SK-N-SH (cell line): ENCODE measurements around the gene COL23A1. TPM values are rescaled to one million over a fixed set of nuclear protein-coding genes. Genes with fewer than 3 reads are reported as not detected.

ENCODE experiments used
- CTCF ChIA-PET: fragments of 300-600, 350-600 bp; formaldehyde crosslinking; extraction: SDS; loops from one replicate; lab custom pipeline; 2021; lab: Yijun Ruan, JAX
- POLR2A ChIA-PET: fragments of 350-600 bp; sonication (Branson Sonifier 250); formaldehyde crosslinking; extraction: SDS; loops from one replicate; lab custom pipeline; 2020; ENCODE audit warnings: antibody characterized with exemption, inconsistent platforms; lab: Yijun Ruan, JAX
- DNase-seq: peaks from one replicate; pipeline ENCODE4 v3.0.0; 2012
- H2AFZ ChIP-seq: fragments of 200-600 bp; sonication (generic); 2 replicates; pipeline ENCODE4 v1.8.1; 2016; ENCODE audit warnings: antibody characterized with exemption, mild to moderate bottlenecking, low read depth
- H3F3A ChIP-seq: fragments of 200-600 bp; sonication (generic); replicated peaks from 2 replicates; pipeline ENCODE3; 2016; ENCODE audit warnings: antibody characterized with exemption, mild to moderate bottlenecking; ENCODE audit not compliant: insufficient read depth
- H3K27ac ChIP-seq, 2 experiments: fragments of 200-500 bp in 1 of 2; fragments of 200-600 bp in 1 of 2; sonication (Bioruptor generic) in 1 of 2; sonication (generic), shearing (Covaris generic) in 1 of 2; 2 replicates each; pipeline versions ENCODE4 v1.5.1 to v1.6.1; 2014 to 2016; ENCODE audit warnings: low read depth in 2 of 2, inconsistent platforms in 1 of 2, low read length in 1 of 2, mild to moderate bottlenecking in 1 of 2, mixed read lengths in 1 of 2
- H3K27me3 ChIP-seq: fragments of 200-600 bp; sonication (generic), shearing (Covaris generic); 2 replicates; pipeline ENCODE4 v1.6.1; 2016; ENCODE audit warnings: mixed run types; ENCODE audit not compliant: insufficient read depth
- H3K36me3 ChIP-seq, 2 experiments: fragments of 200-500 bp in 1 of 2; fragments of 200-600 bp in 1 of 2; sonication (Bioruptor generic) in 1 of 2; sonication (generic) in 1 of 2; replicated peaks in 1 of 2; 2 replicates each; pipeline versions ENCODE3 to v1.5.1; 2014 to 2016; ENCODE audit warnings: low read length in 1 of 2, mild to moderate bottlenecking in 1 of 2; ENCODE audit not compliant: insufficient read depth in 2 of 2, control insufficient read depth in 1 of 2
- H3K4me1 ChIP-seq, 2 experiments: fragments of 200-500 bp in 1 of 2; fragments of 200-600 bp in 1 of 2; sonication (Bioruptor generic) in 1 of 2; sonication (generic), shearing (Covaris generic) in 1 of 2; 2 replicates each; pipeline versions ENCODE4 v1.5.1 to v1.6.1; 2014 to 2016; ENCODE audit warnings: low read depth in 1 of 2, low read length in 1 of 2, mixed run types in 1 of 2; ENCODE audit not compliant: insufficient read depth in 2 of 2, control insufficient read depth in 1 of 2
- H3K4me2 ChIP-seq: fragments of 200-600 bp; sonication (generic), shearing (Covaris generic); 2 replicates; pipeline ENCODE4 v1.6.1; 2017; ENCODE audit warnings: mixed run types
- H3K4me3 ChIP-seq, 2 experiments: fragments of 200-500 bp in 1 of 2; fragments of 200-600 bp in 1 of 2; sonication (Bioruptor generic) in 1 of 2; sonication (generic), shearing (Covaris generic) in 1 of 2; 2 replicates each; pipeline versions ENCODE4 v1.5.1 to v1.8.1; 2014 to 2016; ENCODE audit warnings: low read depth in 2 of 2, inconsistent platforms in 1 of 2, low read length in 1 of 2, mild to moderate bottlenecking in 1 of 2, mixed read lengths in 1 of 2, moderate library complexity in 1 of 2
- H3K79me2 ChIP-seq: fragments of 200-600 bp; sonication (generic); 2 replicates; pipeline ENCODE4 v1.8.1; 2017; ENCODE audit warnings: mild to moderate bottlenecking; ENCODE audit not compliant: insufficient read depth
- H3K9ac ChIP-seq: fragments of 200-600 bp; sonication (generic); 2 replicates; pipeline ENCODE4 v1.6.1; 2017; ENCODE audit warnings: mixed run types
- H3K9me2 ChIP-seq: fragments of 200-600 bp; sonication (generic); 2 replicates; pipeline ENCODE4 v1.6.1; 2017; ENCODE audit warnings: mixed run types
- H3K9me3 ChIP-seq: fragments of 200-600 bp; sonication (generic); 2 replicates; pipeline ENCODE4 v1.6.1; 2017; ENCODE audit warnings: mixed run types, mild to moderate bottlenecking, moderate library complexity
- H4K20me1 ChIP-seq: fragments of 200-600 bp; sonication (generic); 2 replicates; pipeline ENCODE4 v1.6.1; 2017; ENCODE audit warnings: mild to moderate bottlenecking, mixed run types; ENCODE audit not compliant: insufficient read depth
- CHD2 ChIP-seq: fragments of 150-350 bp; IDR thresholded peaks from 2 replicates; pipeline ENCODE4 v1.6.1; 2018; ENCODE audit warnings: low read length; ENCODE audit not compliant: partially characterized antibody
- ELF1 ChIP-seq: IDR thresholded peaks from 2 replicates; pipeline ENCODE4 v1.4.0; 2012
- EP300 ChIP-seq, 2 experiments: IDR thresholded peaks; 2 replicates each; pipeline versions ENCODE4 v1.4.0 to v1.6.1; 2012; ENCODE audit warnings: borderline replicate concordance in 1 of 2, low read depth in 1 of 2, low read length in 1 of 2
- FOSL2 ChIP-seq: IDR thresholded peaks from 2 replicates; pipeline ENCODE4 v1.4.0; 2012; ENCODE audit warnings: low read depth, mild to moderate bottlenecking, moderate library complexity, borderline replicate concordance
- GABPA ChIP-seq: IDR thresholded peaks from 2 replicates; pipeline ENCODE4 v1.4.0; 2012; ENCODE audit warnings: low read depth, mild to moderate bottlenecking
- GATA2 ChIP-seq: sonication (generic); formaldehyde crosslinking; IDR thresholded peaks from 2 replicates; pipeline ENCODE4 v1.5.0; 2020; ENCODE audit warnings: mild to moderate bottlenecking, missing genetic modification reagents
- JUND ChIP-seq: IDR thresholded peaks from 2 replicates; pipeline ENCODE4 v1.4.0; 2012
- POLR2AphosphoS5 ChIP-seq: IDR thresholded peaks from 2 replicates; pipeline ENCODE4 v1.6.1; 2012; ENCODE audit warnings: low read depth, low read length
- RAD21 ChIP-seq: IDR thresholded peaks from 2 replicates; pipeline ENCODE4 v1.6.1; 2012; ENCODE audit warnings: mild to moderate bottlenecking, low read length
- RCOR1 ChIP-seq: fragments of 150-350 bp; IDR thresholded peaks from 2 replicates; pipeline ENCODE4 v1.6.1; 2017; ENCODE audit warnings: antibody characterized with exemption, low read length
- RFX5 ChIP-seq: IDR thresholded peaks from 2 replicates; pipeline ENCODE4 v1.6.1; 2012; ENCODE audit warnings: mild to moderate bottlenecking, improper control_type of control experiment, low read length
- RXRA ChIP-seq: IDR thresholded peaks from 2 replicates; pipeline ENCODE4 v1.4.0; 2012; ENCODE audit warnings: low read depth, mild to moderate bottlenecking, borderline replicate concordance
- TAF1 ChIP-seq: IDR thresholded peaks from 2 replicates; pipeline ENCODE4 v1.6.1; 2012; ENCODE audit warnings: low read depth, mild to moderate bottlenecking, low read length, moderate library complexity, borderline replicate concordance
- TCF12 ChIP-seq: IDR thresholded peaks from 2 replicates; pipeline ENCODE4 v1.4.0; 2012
- YY1 ChIP-seq: IDR thresholded peaks from 2 replicates; pipeline ENCODE4 v1.4.0; 2012; ENCODE audit warnings: low read depth, mild to moderate bottlenecking
- WGBS: methylation state at CpG from one replicate; pipeline ENCODE4 v1.1.6; 2017; ENCODE audit warnings: low lambda C conversion rate; 5-methylcytosine and 5-hydroxymethylcytosine counted together
- polyA plus RNA-seq, 3 experiments: library from polyadenylated mRNA; depleted of rRNA; stranded (reverse); fragments of >200 nt; gene quantifications; 2 replicates each; pipeline ENCODE4 v1.2.3, GENCODE V29; 2012
- TF ChIP-seq, protein P1 (sequence below): IDR thresholded peaks from 2 replicates; pipeline ENCODE4 v1.4.0; 2012; ENCODE audit warnings: low read depth, borderline replicate concordance
- TF ChIP-seq, protein P2 (sequence below): IDR thresholded peaks from 2 replicates; pipeline ENCODE4 v1.4.0; 2012; ENCODE audit warnings: low read depth
- TF ChIP-seq, protein P3 (sequence below): fragments of 150-350 bp; IDR thresholded peaks from 2 replicates; pipeline ENCODE4 v1.6.1; 2017; ENCODE audit warnings: antibody characterized with exemption, low read length, low read depth, borderline replicate concordance
- TF ChIP-seq, protein P4 (sequence below): IDR thresholded peaks from 2 replicates; pipeline ENCODE4; 2012

The COL23A1 gene
- polyA plus RNA-seq, 1 of the 3 experiments (the other 2 are of a cell fraction): 0.10 TPM

DNA sequence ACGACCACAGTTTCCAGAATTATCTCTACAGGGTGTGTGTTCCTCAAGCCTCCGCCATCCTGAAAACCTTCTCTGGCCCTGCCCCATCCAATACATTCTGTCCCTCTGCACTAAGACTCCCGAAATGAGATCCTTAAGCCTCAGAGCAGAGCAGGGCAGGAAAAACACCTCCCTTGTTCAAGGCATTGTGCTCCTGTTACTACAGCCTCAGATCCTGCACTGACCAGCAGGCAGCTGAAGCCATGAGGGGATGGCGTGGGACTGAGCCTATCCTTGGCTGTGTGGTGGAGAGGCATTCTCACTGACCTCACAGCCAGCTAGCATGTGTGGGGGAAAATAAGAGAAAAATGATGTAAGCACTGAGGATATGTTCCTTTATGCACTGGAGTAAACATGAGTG is 250.9 kb downstream of the COL23A1 start:
- no peak overlapping the region for H3K9ac ChIP-seq
- peak overlapping the region in 1 of 2 experiments; percentile 94; a peak in 1 of 4 replicates for H3K27ac ChIP-seq
- H3K79me2 ChIP-seq: no peaks in the 10 kb centered on the region
- H3F3A ChIP-seq: no peaks in the 10 kb centered on the region
- TF ChIP-seq RFX5 (no peak), RXRA (no peak), CHD2 (no peak), EP300 (IDR thresholded peaks at IDR 0.05; ENCODE audit: borderline replicate concordance in 1 of 2, low read depth in 1 of 2, low read length in 1 of 2) (no peak), ELF1 (no peak)
- TF ChIP-seq, all 33 proteins: peak for 0
- Histone ChIP-seq H3K4me2 (no peak overlapping the region), H3K36me3 (no peaks in the 10 kb centered on the region), H2AFZ (no peak overlapping the region), H3K9me2 (no peaks in the 10 kb centered on the region), H3K4me3 (no peak overlapping the region), H3K9me3 (no peaks in the 10 kb centered on the region), H4K20me1 (no peaks in the 10 kb centered on the region), H3K27me3 (no peaks in the 10 kb centered on the region), H3K4me1 (peaks cover 0 to 53% of the 10 kb centered on the region in 2 experiments; a peak in 2 of 4 replicates)
- DNase-seq: no peak
- POLR2A ChIA-PET: interaction anchor here (1.1 kb wide), 1 partner anchor 10 kb away, joined by 3 read pairs; no protein-coding TSS in a partner anchor
- CTCF ChIA-PET: interaction anchor here (0.6 to 2.1 kb wide), 5 partner anchors 8 to 251 kb away, joined by 3 to 6 read pairs (median 4); partner anchors contain the start of gene COL23A1
- 25% methylated on average over 3 of the region's 4 CpGs for WGBS

DNA sequence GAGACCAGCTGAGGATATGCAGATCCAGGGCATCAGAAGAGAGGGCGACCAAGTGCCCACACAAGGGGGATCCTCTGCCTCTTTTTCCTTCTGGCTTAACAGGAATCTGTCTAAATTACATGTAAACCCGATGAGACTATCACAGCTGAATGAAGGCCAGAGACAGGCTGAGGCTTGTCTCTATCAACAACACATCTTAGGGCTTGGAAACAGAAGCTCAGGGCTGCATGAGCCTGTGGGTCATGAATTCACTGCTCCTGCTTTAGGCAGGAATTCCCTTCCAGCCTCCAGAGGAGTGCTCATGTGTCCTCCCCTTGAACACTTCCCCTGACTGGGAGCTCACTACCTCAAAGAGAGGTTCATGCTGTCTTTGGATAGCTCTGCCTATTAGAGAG is 251.4 kb downstream of the COL23A1 start:
- no peak overlapping the region for H3K9ac ChIP-seq
- no peak overlapping the region for H3K4me3 ChIP-seq
- POLR2A ChIA-PET: no interaction called here
- no peaks in the 10 kb centered on the region for H3K36me3 ChIP-seq
- DNase-seq: no peak
- H3K9me2 ChIP-seq: no peaks in the 10 kb centered on the region
- H3K4me2 ChIP-seq: no peak overlapping the region
- H3K27ac ChIP-seq: peak overlapping the region in 1 of 2 experiments; percentile 94; a peak in 2 of 4 replicates
- no peaks in the 10 kb centered on the region for H3F3A ChIP-seq
- no peaks in the 10 kb centered on the region for H3K9me3 ChIP-seq
- no peak overlapping the region for H2AFZ ChIP-seq
- TF ChIP-seq GATA2 (CRISPR knock-in tag) (no peak), RCOR1 (0 out of 2 replicates have a peak, but pooled peaks have one; percentile 7)
- H3K27me3 ChIP-seq: no peaks in the 10 kb centered on the region
- H3K4me1 ChIP-seq: peaks cover 0 to 58% of the 10 kb centered on the region in 2 experiments; a peak in 2 of 4 replicates
- H4K20me1 ChIP-seq: no peaks in the 10 kb centered on the region
- no peaks in the 10 kb centered on the region for H3K79me2 ChIP-seq
- 17% methylated on average over 2 of the region's 2 CpGs for WGBS
- CTCF ChIA-PET: interaction anchor here (0.5 to 2.1 kb wide), 7 partner anchors 8 to 251 kb away, joined by 3 to 6 read pairs (median 4); partner anchors contain the start of gene COL23A1

DNA sequence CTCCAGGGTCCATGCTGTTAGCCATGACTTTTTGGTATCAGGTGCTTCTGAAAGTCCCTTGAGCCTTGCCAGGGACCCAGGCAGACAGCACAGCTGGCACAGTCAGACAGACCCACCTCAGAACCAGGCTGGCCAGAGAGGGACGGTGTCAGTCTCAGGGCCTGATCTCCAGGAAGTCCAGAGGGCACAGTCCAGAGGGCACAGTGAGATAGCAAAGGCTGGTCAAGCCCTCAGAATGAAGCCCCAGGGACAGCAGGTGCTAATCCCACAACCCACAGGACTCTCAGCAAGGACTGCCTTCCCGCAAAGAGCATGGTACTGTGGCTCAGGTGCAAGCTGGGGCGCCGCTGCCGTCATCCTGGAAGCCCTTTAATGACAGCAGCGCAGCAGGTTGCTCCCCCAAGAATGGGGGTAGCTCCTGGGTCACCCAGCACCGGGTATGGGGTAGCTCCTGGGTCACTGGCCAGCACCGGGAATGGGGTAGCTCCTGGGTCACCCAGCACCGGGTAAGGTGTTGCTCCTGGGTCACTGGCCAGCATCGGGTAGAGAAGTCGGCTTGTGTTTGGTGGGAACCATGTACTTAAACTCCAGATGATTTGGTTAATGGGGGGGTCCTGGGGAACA is 252.0 kb downstream of the COL23A1 start:
- ChIA-PET CTCF (interaction anchor here (0.5 to 2.1 kb wide), 7 partner anchors 9 to 252 kb away, joined by 3 to 6 read pairs (median 4); partner anchors contain the start of gene COL23A1), POLR2A (no interaction called here)
- no peak overlapping the region for H3K4me3 ChIP-seq
- H4K20me1 ChIP-seq: no peaks in the 10 kb centered on the region
- H3K79me2 ChIP-seq: no peaks in the 10 kb centered on the region
- 33% methylated on average over 11 of the region's 11 CpGs for WGBS
- H3K9me2 ChIP-seq: no peaks in the 10 kb centered on the region
- no peak for DNase-seq
- H2AFZ ChIP-seq: no peak overlapping the region
- H3K27me3 ChIP-seq: no peaks in the 10 kb centered on the region
- H3K9me3 ChIP-seq: no peaks in the 10 kb centered on the region
- peak overlapping the region in 1 of 2 experiments; percentile 94; a peak in 2 of 4 replicates for H3K27ac ChIP-seq
- H3K9ac ChIP-seq: no peak overlapping the region
- no peaks in the 10 kb centered on the region for H3F3A ChIP-seq
- H3K4me1 ChIP-seq: peaks cover 0 to 63% of the 10 kb centered on the region in 2 experiments; a peak in 2 of 4 replicates
- no peak overlapping the region for H3K4me2 ChIP-seq
- no peaks in the 10 kb centered on the region for H3K36me3 ChIP-seq
- TF ChIP-seq POLR2AphosphoS5 (no peak), GABPA (no peak), TAF1 (no peak), FOSL2 (no peak), RAD21 (no peak), EP300 (IDR thresholded peaks at IDR 0.05; ENCODE audit: borderline replicate concordance in 1 of 2, low read depth in 1 of 2, low read length in 1 of 2) (no peak), JUND (no peak), YY1 (no peak), TCF12 (no peak)
- TF ChIP-seq, protein P1, sequence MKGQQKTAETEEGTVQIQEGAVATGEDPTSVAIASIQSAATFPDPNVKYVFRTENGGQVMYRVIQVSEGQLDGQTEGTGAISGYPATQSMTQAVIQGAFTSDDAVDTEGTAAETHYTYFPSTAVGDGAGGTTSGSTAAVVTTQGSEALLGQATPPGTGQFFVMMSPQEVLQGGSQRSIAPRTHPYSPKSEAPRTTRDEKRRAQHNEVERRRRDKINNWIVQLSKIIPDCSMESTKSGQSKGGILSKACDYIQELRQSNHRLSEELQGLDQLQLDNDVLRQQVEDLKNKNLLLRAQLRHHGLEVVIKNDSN: no peak
- TF ChIP-seq, protein P2, sequence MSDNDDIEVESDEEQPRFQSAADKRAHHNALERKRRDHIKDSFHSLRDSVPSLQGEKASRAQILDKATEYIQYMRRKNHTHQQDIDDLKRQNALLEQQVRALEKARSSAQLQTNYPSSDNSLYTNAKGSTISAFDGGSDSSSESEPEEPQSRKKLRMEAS: no peak
- TF ChIP-seq, protein P3, sequence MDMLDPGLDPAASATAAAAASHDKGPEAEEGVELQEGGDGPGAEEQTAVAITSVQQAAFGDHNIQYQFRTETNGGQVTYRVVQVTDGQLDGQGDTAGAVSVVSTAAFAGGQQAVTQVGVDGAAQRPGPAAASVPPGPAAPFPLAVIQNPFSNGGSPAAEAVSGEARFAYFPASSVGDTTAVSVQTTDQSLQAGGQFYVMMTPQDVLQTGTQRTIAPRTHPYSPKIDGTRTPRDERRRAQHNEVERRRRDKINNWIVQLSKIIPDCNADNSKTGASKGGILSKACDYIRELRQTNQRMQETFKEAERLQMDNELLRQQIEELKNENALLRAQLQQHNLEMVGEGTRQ: no peak
- TF ChIP-seq, protein P4, sequence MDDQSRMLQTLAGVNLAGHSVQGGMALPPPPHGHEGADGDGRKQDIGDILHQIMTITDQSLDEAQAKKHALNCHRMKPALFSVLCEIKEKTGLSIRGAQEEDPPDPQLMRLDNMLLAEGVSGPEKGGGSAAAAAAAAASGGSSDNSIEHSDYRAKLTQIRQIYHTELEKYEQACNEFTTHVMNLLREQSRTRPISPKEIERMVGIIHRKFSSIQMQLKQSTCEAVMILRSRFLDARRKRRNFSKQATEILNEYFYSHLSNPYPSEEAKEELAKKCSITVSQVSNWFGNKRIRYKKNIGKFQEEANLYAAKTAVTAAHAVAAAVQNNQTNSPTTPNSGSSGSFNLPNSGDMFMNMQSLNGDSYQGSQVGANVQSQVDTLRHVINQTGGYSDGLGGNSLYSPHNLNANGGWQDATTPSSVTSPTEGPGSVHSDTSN: no peak
